GM12891 (cell line): ENCODE data around the gene THSD7B.

Source experiments
- POLR2A ChIP-seq: IDR thresholded peaks from 2 replicates; pipeline ENCODE4 v1.6.1; 2011; ENCODE audit warnings: low read depth, low read length, control low read depth
- POLR2AphosphoS5 ChIP-seq: IDR thresholded peaks from 2 replicates; pipeline ENCODE4 v1.6.1; 2011; ENCODE audit warnings: low read depth, low read length, control low read depth
- TAF1 ChIP-seq: IDR thresholded peaks from 2 replicates; pipeline ENCODE4 v1.6.1; 2011; ENCODE audit warnings: low read depth, low read length, control low read depth

DNA sequence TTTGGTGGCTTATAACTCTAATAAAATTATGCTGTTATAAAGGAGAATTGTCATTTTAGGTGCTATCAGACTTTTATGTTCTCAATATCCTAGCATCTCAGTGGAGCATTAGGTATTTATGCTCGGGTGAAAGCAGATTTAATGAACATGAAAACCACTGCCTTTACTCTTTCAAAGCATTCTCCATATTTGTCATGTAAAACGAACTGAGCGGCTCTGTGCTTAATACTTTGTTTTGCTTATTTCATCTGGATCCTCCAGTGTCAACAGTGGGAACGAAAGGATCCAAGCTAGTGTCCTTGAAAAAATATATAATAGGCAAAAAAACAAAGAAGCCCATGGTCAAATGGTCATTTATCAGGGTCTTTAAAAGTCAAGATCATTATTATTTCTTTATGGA lies 53.5 kb downstream of the THSD7B start:
- no peak for TF ChIP-seq TAF1
- no peak for TF ChIP-seq POLR2A
- no peak for TF ChIP-seq POLR2AphosphoS5
